ENCODE measurements around the gene GALNT14. TPM values are rescaled to one million over a fixed set of nuclear protein-coding genes. Genes with fewer than 3 reads are reported as not detected.

Gene GALNT14
- total and polyA plus RNA-seq, 9 of the 15 experiments (the other 6 are each of a cell fraction or from before 2014, with no cell fraction given), result 0.11 TPM; not detected in 8

- 20% methylated on average over 5 of the region's 5 CpGs for WGBS (ENCODE audit: insufficient coverage, low coverage, missing lambda C conversion rate)
- Histone ChIP-seq H3K27ac (ENCODE audit: extremely low read depth, low read depth, low read length) (no peak overlapping the region), H3K4me3 (no peak overlapping the region), H3K79me2 (ENCODE audit: control insufficient read depth, insufficient read depth, low read length) (no peaks in the 10 kb centered on the region), H4K20me1 (replicated peaks; ENCODE audit: control insufficient read depth, insufficient read depth, low read length) (no peaks in the 10 kb centered on the region; the same call in 1 of the 2 replicates), H3K9ac (ENCODE audit: insufficient read depth in 1 of 2, low read depth in 2 of 2, low read length in 2 of 2) (no peak overlapping the region), H3K9me3 (replicated peaks; ENCODE audit: control insufficient read depth, insufficient read depth, low read depth, low read length) (no peaks in the 10 kb centered on the region), H3K36me3 (ENCODE audit: control insufficient read depth, insufficient read depth, low read length) (no peaks in the 10 kb centered on the region), H3K4me2 (ENCODE audit: insufficient read depth, low read length) (no peak overlapping the region), H2AFZ (ENCODE audit: low read depth, low read length) (no peak overlapping the region), H3K4me1 (replicated peaks in 1 of 2; ENCODE audit: control insufficient read depth in 2 of 2, insufficient read depth in 2 of 2, low read length in 2 of 2) (peaks cover 6 to 10% of the 10 kb centered on the region in 2 experiments; a peak in 4 of 5 replicates), H3K27me3 (ENCODE audit: control insufficient read depth in 2 of 2, insufficient read depth in 2 of 2, low read length in 2 of 2) (peaks cover 0 to 15% of the 10 kb centered on the region in 2 experiments; a peak in 2 of 5 replicates), H3K9me1 (ENCODE audit: control insufficient read depth, insufficient read depth, low read length) (peaks cover 3% of the 10 kb centered on the region)
- FAIRE-seq (no peak), ATAC-seq (no peak), DNase-seq (ENCODE audit: extremely low read depth in 1 of 4, low spot score in 3 of 4) (no peak)
- BruUV-seq (replicated peaks), result no TSS peak
- CTCF ChIA-PET (ENCODE audit: low intra/inter-chr PET ratio), result no interaction called here
- intact Hi-C loops (cut with micrococcal nuclease) (no loop called here), in situ Hi-C loops (cut with MboI) (no loop called here)
- POLR2A ChIA-PET, result no interaction called here
- no peak for TF ChIP-seq ZNF184 (CRISPR knock-in tag; IDR thresholded peaks at IDR 0.05)
- no peak for TF ChIP-seq ZNF764 (CRISPR knock-in tag; IDR thresholded peaks at IDR 0.05; ENCODE audit: low read depth)
- no peak for TF ChIP-seq ZNF133 (CRISPR knock-in tag; IDR thresholded peaks at IDR 0.05)
- no peak for TF ChIP-seq ZNF274 (IDR thresholded peaks at IDR 0.05; ENCODE audit: borderline replicate concordance, low read depth, low read length)
- no peak for TF ChIP-seq ZNF354B (CRISPR knock-in tag; IDR thresholded peaks at IDR 0.05)
- no peak for TF ChIP-seq RBM25 (IDR thresholded peaks at IDR 0.05; ENCODE audit: low read depth, low read length, severe bottlenecking)
- no peak for TF ChIP-seq GABPB2 (CRISPR knock-in tag; conservative IDR thresholded peaks at IDR 0.05)
- no peak for TF ChIP-seq ZNF780A (CRISPR knock-in tag; IDR thresholded peaks at IDR 0.05)
- no peak for TF ChIP-seq PHB2 (IDR thresholded peaks at IDR 0.05; ENCODE audit: low read depth)
- TF ChIP-seq, protein P1, sequence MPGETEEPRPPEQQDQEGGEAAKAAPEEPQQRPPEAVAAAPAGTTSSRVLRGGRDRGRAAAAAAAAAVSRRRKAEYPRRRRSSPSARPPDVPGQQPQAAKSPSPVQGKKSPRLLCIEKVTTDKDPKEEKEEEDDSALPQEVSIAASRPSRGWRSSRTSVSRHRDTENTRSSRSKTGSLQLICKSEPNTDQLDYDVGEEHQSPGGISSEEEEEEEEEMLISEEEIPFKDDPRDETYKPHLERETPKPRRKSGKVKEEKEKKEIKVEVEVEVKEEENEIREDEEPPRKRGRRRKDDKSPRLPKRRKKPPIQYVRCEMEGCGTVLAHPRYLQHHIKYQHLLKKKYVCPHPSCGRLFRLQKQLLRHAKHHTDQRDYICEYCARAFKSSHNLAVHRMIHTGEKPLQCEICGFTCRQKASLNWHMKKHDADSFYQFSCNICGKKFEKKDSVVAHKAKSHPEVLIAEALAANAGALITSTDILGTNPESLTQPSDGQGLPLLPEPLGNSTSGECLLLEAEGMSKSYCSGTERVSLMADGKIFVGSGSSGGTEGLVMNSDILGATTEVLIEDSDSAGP (CRISPR knock-in tag; IDR thresholded peaks at IDR 0.05), result no peak
- no peak for TF ChIP-seq ZNF398 (CRISPR knock-in tag; IDR thresholded peaks at IDR 0.05)
- TF ChIP-seq, protein P2, sequence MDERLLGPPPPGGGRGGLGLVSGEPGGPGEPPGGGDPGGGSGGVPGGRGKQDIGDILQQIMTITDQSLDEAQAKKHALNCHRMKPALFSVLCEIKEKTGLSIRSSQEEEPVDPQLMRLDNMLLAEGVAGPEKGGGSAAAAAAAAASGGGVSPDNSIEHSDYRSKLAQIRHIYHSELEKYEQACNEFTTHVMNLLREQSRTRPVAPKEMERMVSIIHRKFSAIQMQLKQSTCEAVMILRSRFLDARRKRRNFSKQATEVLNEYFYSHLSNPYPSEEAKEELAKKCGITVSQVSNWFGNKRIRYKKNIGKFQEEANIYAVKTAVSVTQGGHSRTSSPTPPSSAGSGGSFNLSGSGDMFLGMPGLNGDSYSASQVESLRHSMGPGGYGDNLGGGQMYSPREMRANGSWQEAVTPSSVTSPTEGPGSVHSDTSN (CRISPR knock-in tag; IDR thresholded peaks at IDR 0.05; ENCODE audit: low read depth), result no peak
- TF ChIP-seq, protein P2 (tag; conservative IDR thresholded peaks at IDR 0.05; ENCODE audit: low read depth), result no peak
- TF ChIP-seq HIVEP1 (CRISPR knock-in tag; IDR thresholded peaks at IDR 0.05), result no peak
- no peak for TF ChIP-seq ZNF589 (CRISPR knock-in tag; IDR thresholded peaks at IDR 0.05; ENCODE audit: low read depth)
- TF ChIP-seq, protein P3, sequence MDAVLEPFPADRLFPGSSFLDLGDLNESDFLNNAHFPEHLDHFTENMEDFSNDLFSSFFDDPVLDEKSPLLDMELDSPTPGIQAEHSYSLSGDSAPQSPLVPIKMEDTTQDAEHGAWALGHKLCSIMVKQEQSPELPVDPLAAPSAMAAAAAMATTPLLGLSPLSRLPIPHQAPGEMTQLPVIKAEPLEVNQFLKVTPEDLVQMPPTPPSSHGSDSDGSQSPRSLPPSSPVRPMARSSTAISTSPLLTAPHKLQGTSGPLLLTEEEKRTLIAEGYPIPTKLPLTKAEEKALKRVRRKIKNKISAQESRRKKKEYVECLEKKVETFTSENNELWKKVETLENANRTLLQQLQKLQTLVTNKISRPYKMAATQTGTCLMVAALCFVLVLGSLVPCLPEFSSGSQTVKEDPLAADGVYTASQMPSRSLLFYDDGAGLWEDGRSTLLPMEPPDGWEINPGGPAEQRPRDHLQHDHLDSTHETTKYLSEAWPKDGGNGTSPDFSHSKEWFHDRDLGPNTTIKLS (IDR thresholded peaks at IDR 0.05; ENCODE audit: borderline replicate concordance, low read depth), result no peak
- no peak for TF ChIP-seq NELFE (IDR thresholded peaks at IDR 0.05; ENCODE audit: insufficient read depth, insufficient read length)
Measured at GRCh38 chr2:30933496-30933895, 204.7 kb downstream of the GALNT14 start.
